Prostate gland (tissue), 2 donors: ENCODE results near the gene CUL2. TPM values are rescaled to one million over a fixed set of nuclear protein-coding genes. Genes with fewer than 3 reads are reported as not detected.

Experiments used
- DNase-seq: peaks from one replicate; pipeline ENCODE4 v3.0.0-alpha.2; 2019; ENCODE audit warnings: low spot score
- H3K27ac ChIP-seq, 2 donors: fragments of 200-600 bp; sonication (generic); 2 replicates each; pipeline ENCODE4 v1.5.1; 2017 to 2019
- H3K27me3 ChIP-seq: fragments of 200-600 bp; sonication (generic); replicated peaks from 2 replicates; pipeline ENCODE4 v1.5.1; 2019; ENCODE audit not compliant: insufficient read depth
- H3K36me3 ChIP-seq, 2 donors: fragments of 200-600 bp; sonication (generic); 1 replicate in 1 of 2; 2 replicates in 1 of 2; pipeline versions ENCODE4 v1.5.1 to v1.8.1; 2017 to 2019
- H3K4me1 ChIP-seq: fragments of 200-600 bp; sonication (generic); replicated peaks from 2 replicates; pipeline ENCODE4 v1.5.1; 2019
- H3K4me3 ChIP-seq, 2 donors: fragments of 200-600 bp; sonication (generic); 2 replicates each; pipeline ENCODE4 v1.5.1; 2017 to 2019
- H3K9me3 ChIP-seq: fragments of 200-600 bp; sonication (generic); 2 replicates; pipeline ENCODE4 v1.5.1; 2017
- CTCF ChIP-seq, 4 experiments: fragments of 200-600 bp in 2 of 4; fragments of 450-650 bp in 2 of 4; sonication (generic) in 2 of 4; IDR thresholded peaks; 1 replicate in 3 of 4; 2 replicates in 1 of 4; pipeline ENCODE4 v1.5.1; 2016 to 2019; ENCODE audit warnings: antibody characterized with exemption in 4 of 4, mild to moderate bottlenecking in 2 of 4, moderate library complexity in 2 of 4
- POLR2A ChIP-seq: fragments of 450-650 bp; IDR thresholded peaks from one replicate; pipeline ENCODE4 v1.6.1; 2016; ENCODE audit warnings: antibody characterized with exemption, mild to moderate bottlenecking
- POLR2AphosphoS5 ChIP-seq: sonication (generic); formaldehyde crosslinking; IDR thresholded peaks from one replicate; pipeline ENCODE4 v1.6.1; 2017; ENCODE audit warnings: antibody characterized with exemption
- WGBS: methylation state at CpG from one replicate; pipeline ENCODE4 v1.1.5; 2018; 5-methylcytosine and 5-hydroxymethylcytosine counted together
- intact Hi-C: fragments of 100-400 bp; cut with DNase I; formaldehyde crosslinking; loops from one replicate; pipeline ENCODE4 v1.14.2; 2022
- total RNA-seq, 2 donors: library from RNA; depleted of rRNA; stranded (reverse); fragments of >200 nt; gene quantifications; one replicate each; pipeline ENCODE4 v1.1.0, GENCODE V29; 2016

CUL2 gene
- total RNA-seq, 2 donors from 2014 or later, result 15.5 to 15.9 TPM

GRCh38 chr10:35005868-35006267 lies 84.3 kb downstream of the CUL2 start:
- Histone ChIP-seq H3K4me1 (no peaks in the 10 kb centered on the region), H3K27ac (no peak overlapping the region), H3K4me3 (no peak overlapping the region), H3K9me3 (no peaks in the 10 kb centered on the region), H3K36me3 (no peaks in the 10 kb centered on the region), H3K27me3 (no peaks in the 10 kb centered on the region)
- DNase-seq, result no peak
- no peak for TF ChIP-seq POLR2AphosphoS5
- no peak for TF ChIP-seq CTCF (IDR thresholded peaks at IDR 0.05)
- no peak for TF ChIP-seq POLR2A
- WGBS, result 36% methylated on average over 8 of the region's 8 CpGs
- intact Hi-C loops, result no loop called here

GRCh38 chr10:35004651-35005050 lies 85.5 kb downstream of the CUL2 start:
- H3K9me3 ChIP-seq, result no peaks in the 10 kb centered on the region
- H3K36me3 ChIP-seq, result no peaks in the 10 kb centered on the region
- TF ChIP-seq POLR2A (no peak), CTCF (IDR thresholded peaks at IDR 0.05) (no peak), POLR2AphosphoS5 (no peak)
- H3K27ac ChIP-seq, result no peak overlapping the region
- WGBS, result 68% methylated on average over 3 of the region's 3 CpGs
- no peaks in the 10 kb centered on the region for H3K4me1 ChIP-seq
- intact Hi-C loops, result no loop called here
- H3K27me3 ChIP-seq, result no peaks in the 10 kb centered on the region
- H3K4me3 ChIP-seq, result no peak overlapping the region
- DNase-seq, result no peak

GRCh38 chr10:35003906-35004305 lies 86.2 kb downstream of the CUL2 start:
- Histone ChIP-seq H3K4me1 (no peaks in the 10 kb centered on the region), H3K27me3 (no peaks in the 10 kb centered on the region), H3K36me3 (no peaks in the 10 kb centered on the region), H3K9me3 (no peaks in the 10 kb centered on the region), H3K4me3 (no peak overlapping the region), H3K27ac (no peak overlapping the region)
- DNase-seq, result no peak
- no peak for TF ChIP-seq POLR2AphosphoS5
- no peak for TF ChIP-seq CTCF (IDR thresholded peaks at IDR 0.05)
- 84% methylated on average over 4 of the region's 4 CpGs for WGBS
- intact Hi-C loops, result no loop called here

- Histone ChIP-seq H3K4me1 (no peaks in the 10 kb centered on the region), H3K27me3 (no peaks in the 10 kb centered on the region), H3K4me3 (no peak overlapping the region), H3K27ac (no peak overlapping the region), H3K9me3 (no peaks in the 10 kb centered on the region), H3K36me3 (no peaks in the 10 kb centered on the region)
- whole genome bisulfite sequencing, result 95% methylated on average over 4 of the region's 4 CpGs
- intact Hi-C loops, result no loop called here
- TF ChIP-seq CTCF (IDR thresholded peaks at IDR 0.05) (no peak), POLR2AphosphoS5 (no peak), POLR2A (no peak)
- no peak for DNase-seq
Observed at GRCh38 chr10:35000936-35001335, 89.2 kb downstream of the CUL2 start.

- Histone ChIP-seq H3K27me3 (no peaks in the 10 kb centered on the region), H3K4me1 (no peaks in the 10 kb centered on the region), H3K36me3 (no peaks in the 10 kb centered on the region), H3K9me3 (no peaks in the 10 kb centered on the region), H3K27ac (no peak overlapping the region), H3K4me3 (no peak overlapping the region)
- DNase-seq, result no peak
- whole genome bisulfite sequencing, result 93% methylated on average over 5 of the region's 5 CpGs
- TF ChIP-seq CTCF (IDR thresholded peaks at IDR 0.05), result no peak
- no peak for TF ChIP-seq POLR2A
- TF ChIP-seq POLR2AphosphoS5, result no peak
- intact Hi-C loops, result no loop called here
Observed at GRCh38 chr10:34999532-34999931, 90.6 kb downstream of the CUL2 start.
